ENCODE results near the gene CIDEA.
A peak's percentile ranks its signal among the peaks of the same experiment; 100 is the strongest.

Gene CIDEA

GRCh38 chr18:12296457-12296856 is 42.3 kb downstream of the CIDEA start:
- DNase-seq (ENCODE audit: low read depth in 2 of 2): no peak

GRCh38 chr18:12299862-12300261 is 45.7 kb downstream of the CIDEA start:
- DNase-seq (ENCODE audit: low read depth in 2 of 2): no peak

- DNase-seq (ENCODE audit: low read depth in 2 of 2): no peak
Measured at GRCh38 chr18:12301263-12302005, 47.3 kb downstream of the CIDEA start.

- DNase-seq (ENCODE audit: low read depth in 2 of 2): no peak
Measured at GRCh38 chr18:12302391-12303147, 48.4 kb downstream of the CIDEA start.

- DNase-seq (ENCODE audit: low read depth in 2 of 2): no peak
Measured at GRCh38 chr18:12304351-12305210, 50.4 kb downstream of the CIDEA start.

- no peak for DNase-seq (ENCODE audit: low read depth in 2 of 2)
Measured at GRCh38 chr18:12305211-12305610, 51.0 kb downstream of the CIDEA start.

- no peak for DNase-seq (ENCODE audit: low read depth in 2 of 2)
Measured at GRCh38 chr18:12305930-12306629, 51.9 kb downstream of the CIDEA start.

- no peak for DNase-seq (ENCODE audit: low read depth in 2 of 2)
Measured at GRCh38 chr18:12306752-12307700, 52.9 kb downstream of the CIDEA start.

GRCh38 chr18:12307701-12308385 is 53.7 kb downstream of the CIDEA start, which contains the start of gene TUBB6:
Gene TUBB6, plus strand, starts transcription at chr18:12308241. Its CDS starts 52 bp downstream, at chr18:12308293.
- peak in 1 of 2 donors; percentile 18 for DNase-seq (ENCODE audit: low read depth in 2 of 2)

GRCh38 chr18:12308386-12309100 is 54.4 kb downstream of the CIDEA start:
- DNase-seq (ENCODE audit: low read depth in 2 of 2): peak in 1 of 2 donors; percentile 21

GRCh38 chr18:12309683-12310198 is 55.6 kb downstream of the CIDEA start:
- DNase-seq (ENCODE audit: low read depth in 2 of 2): no peak

- no peak for DNase-seq (ENCODE audit: low read depth in 2 of 2)
Measured at GRCh38 chr18:12310762-12311161, 56.6 kb downstream of the CIDEA start.

GRCh38 chr18:12312976-12313375 is 58.8 kb downstream of the CIDEA start:
- no peak for DNase-seq (ENCODE audit: low read depth in 2 of 2)

- DNase-seq (ENCODE audit: low read depth in 2 of 2): no peak
Measured at GRCh38 chr18:12313530-12314245, 59.5 kb downstream of the CIDEA start.

GRCh38 chr18:12314591-12315305 is 60.6 kb downstream of the CIDEA start:
- no peak for DNase-seq (ENCODE audit: low read depth in 2 of 2)

- DNase-seq (ENCODE audit: low read depth in 2 of 2): no peak
Measured at GRCh38 chr18:12315490-12315889, 61.3 kb downstream of the CIDEA start.

GRCh38 chr18:12315911-12316310 is 61.8 kb downstream of the CIDEA start:
- DNase-seq (ENCODE audit: low read depth in 2 of 2): no peak

Data from stimulated activated CD8-positive, alpha-beta memory T cell treated with anti-CD3 and anti-CD28 coated beads, Interleukin-2, amount 100 ng/mL, for 48 hours (primary cell).